OCI-LY1 (cell line): ENCODE data around the gene NTNG1.

Source experiments
- EZH2 ChIP-seq: fragments of 200-600 bp; sonication (generic), shearing (Covaris generic); IDR thresholded peaks from 2 replicates; pipeline ENCODE4 v1.8.0; 2017; ENCODE audit warnings: borderline replicate concordance, mixed run types, mild to moderate bottlenecking, antibody characterized with exemption, low read length, moderate library complexity, mixed read lengths
- TF ChIP-seq, protein P1 (sequence below): fragments of 200-600 bp; sonication (generic), shearing (Covaris generic); IDR thresholded peaks from 2 replicates; pipeline ENCODE4 v1.5.1; 2017; ENCODE audit warnings: mild to moderate bottlenecking, antibody characterized with exemption, low read length, moderate library complexity, mixed read lengths

DNA sequence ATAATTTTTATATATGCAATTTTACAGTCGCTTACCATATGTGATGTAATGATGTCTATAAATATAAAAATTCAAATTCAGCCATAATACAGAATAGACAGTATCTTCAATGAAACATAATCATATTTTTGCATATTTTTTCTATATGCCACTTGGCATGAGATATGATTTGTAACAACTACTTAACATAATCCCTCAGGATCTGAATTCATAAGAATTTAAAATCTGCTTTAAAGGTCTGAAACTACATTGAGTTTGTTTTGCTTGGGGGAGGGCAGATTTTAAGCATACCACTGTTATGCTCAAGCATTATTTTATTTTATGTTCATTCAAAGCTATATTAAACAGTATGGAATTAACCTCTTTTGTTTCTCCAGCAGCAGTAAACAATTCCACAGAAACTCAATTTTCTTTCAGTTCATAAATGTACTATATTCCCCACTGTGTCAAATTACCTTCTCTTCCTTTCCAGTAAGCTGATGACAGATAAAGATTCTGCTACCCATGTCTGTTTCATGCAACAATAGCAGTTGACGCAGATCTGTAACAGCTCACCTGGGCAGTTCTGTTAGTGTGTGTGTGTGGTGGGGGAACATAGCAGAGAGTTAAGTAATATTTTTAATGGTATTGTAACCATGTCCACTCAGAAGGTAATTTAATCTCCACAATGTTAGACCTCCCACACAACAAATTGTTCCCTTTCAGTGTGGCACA lies 224.8 kb downstream of the NTNG1 start:
- TF ChIP-seq, protein P1, sequence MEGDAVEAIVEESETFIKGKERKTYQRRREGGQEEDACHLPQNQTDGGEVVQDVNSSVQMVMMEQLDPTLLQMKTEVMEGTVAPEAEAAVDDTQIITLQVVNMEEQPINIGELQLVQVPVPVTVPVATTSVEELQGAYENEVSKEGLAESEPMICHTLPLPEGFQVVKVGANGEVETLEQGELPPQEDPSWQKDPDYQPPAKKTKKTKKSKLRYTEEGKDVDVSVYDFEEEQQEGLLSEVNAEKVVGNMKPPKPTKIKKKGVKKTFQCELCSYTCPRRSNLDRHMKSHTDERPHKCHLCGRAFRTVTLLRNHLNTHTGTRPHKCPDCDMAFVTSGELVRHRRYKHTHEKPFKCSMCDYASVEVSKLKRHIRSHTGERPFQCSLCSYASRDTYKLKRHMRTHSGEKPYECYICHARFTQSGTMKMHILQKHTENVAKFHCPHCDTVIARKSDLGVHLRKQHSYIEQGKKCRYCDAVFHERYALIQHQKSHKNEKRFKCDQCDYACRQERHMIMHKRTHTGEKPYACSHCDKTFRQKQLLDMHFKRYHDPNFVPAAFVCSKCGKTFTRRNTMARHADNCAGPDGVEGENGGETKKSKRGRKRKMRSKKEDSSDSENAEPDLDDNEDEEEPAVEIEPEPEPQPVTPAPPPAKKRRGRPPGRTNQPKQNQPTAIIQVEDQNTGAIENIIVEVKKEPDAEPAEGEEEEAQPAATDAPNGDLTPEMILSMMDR = no peak
- TF ChIP-seq EZH2 = no peak
